Epithelial cell of alveolus of lung (primary cell): ENCODE results near the gene ALAD. TPM values are rescaled to one million over a fixed set of nuclear protein-coding genes. Genes with fewer than 3 reads are reported as not detected.

ENCODE experiments used
- total RNA-seq: library from RNA; depleted of rRNA; stranded (reverse); fragments of >200 nt; gene quantifications from 2 replicates; pipeline ENCODE4 v1.2.1, GENCODE V29; 2015

The ALAD gene
- 7.6 and 14.4 TPM in 2 replicates for total RNA-seq

DNA sequence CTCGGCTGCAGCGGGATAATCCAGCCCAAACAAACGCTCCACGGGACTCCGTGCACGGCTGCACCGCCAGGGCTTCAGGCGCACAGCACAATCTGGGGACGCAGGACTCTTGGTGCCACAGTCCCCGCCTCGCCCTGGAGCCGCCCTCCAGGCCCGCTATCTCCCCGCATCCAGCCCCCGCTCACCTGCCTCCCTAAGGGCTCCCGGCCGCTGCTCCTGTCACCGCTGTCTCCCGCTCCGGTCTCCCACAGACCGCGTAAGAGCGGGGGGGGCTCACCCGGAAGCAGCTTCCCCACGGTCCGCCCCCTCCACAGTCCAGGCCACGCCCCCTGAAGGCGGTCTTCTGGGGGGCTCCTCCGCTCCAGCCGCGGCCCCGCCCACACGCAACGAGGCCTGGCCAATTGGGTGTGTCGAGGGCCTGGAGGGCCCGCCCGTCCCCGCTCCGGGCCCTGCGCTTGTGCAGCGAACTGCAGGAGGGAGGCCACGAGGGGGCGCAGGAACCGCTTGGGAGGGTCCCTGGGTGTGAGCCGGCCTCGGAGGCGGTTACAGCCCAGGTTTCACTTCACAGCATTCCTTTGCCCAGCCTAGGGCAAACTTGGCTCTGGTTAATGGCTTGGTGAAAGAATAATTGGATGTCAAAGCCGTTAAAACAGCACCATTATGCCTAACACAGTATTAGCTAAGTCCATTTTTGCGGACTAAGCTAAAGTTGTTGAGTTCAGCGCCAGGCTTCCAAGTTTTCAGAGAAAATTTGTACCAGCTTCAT is at the start of gene ALAD:
Gene ALAD (minus strand): TSS at position 258 of the 766 bp plus-strand sequence. CDS start 7,725 bp downstream, outside the sequence.

GRCh38 chr9:113410207-113410864 is 9.3 kb upstream of the ALAD start, which contains the start of the genes C9orf43 and POLE3:
TSS of gene C9orf43 (plus strand) at chr9:113410747. CDS start at chr9:113413494, 2,747 bp downstream.
TSS of gene POLE3 (minus strand) at chr9:113410675. CDS start at chr9:113410293, 382 bp downstream.

GRCh38 chr9:113376634-113377567 is 24.2 kb downstream of the ALAD start, which contains the start of gene HDHD3:
TSS of gene HDHD3 (minus strand) at chr9:113376986. CDS start at chr9:113374354, 2,632 bp downstream.

DNA sequence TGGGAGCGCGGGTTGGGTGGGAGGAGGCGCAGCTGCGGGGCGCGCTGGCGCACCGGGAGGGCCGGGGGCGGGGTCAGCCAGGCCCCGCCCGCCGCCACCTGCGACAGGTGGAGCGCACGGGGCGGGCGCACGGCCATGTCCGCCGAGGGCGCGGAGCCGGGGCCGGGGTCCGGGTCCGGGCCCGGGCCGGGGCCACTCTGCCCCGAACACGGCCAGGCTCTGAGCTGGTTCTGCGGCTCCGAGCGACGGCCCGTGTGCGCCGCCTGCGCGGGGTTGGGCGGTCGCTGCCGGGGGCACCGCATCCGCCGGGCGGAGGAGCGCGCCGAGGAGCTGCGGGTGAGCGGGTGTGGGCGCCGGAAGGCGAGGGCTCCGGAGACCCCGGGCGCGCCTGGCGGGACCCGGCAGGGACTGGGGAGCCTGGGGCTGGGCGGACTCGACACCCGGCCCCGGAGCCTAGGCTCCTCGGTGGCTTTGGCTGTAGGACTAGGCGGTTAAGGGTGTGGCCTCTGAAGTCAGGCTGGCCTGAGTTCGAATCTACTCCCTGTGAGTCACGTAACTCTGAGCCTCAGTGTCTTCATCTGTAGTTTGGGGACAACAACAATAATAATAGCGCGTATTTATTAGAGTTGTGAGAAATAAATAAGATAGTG is 51.5 kb downstream of the ALAD start, which contains the start of gene BSPRY:
Gene BSPRY (plus strand): TSS at position 97 of the 650 bp plus-strand sequence. CDS start 39 bp downstream, at position 136.

GRCh38 chr9:113340011-113340699 is 60.9 kb downstream of the ALAD start, which contains the start of gene WDR31:
TSS of gene WDR31 (minus strand) at chr9:113340275. CDS start at chr9:113332022, 8,253 bp downstream.

Other genes with a start within 250 kb of the ALAD start
- 10.1 and 14.0 TPM in 2 replicates for gene FKBP15, start 180.0 kb downstream of the ALAD start, total RNA-seq
- gene SLC31A1, start 179.7 kb downstream of the ALAD start, total RNA-seq: 29.2 and 37.2 TPM in 2 replicates
- gene CDC26, start 125.7 kb downstream of the ALAD start, total RNA-seq: 29.9 and 30.5 TPM in 2 replicates
- gene PRPF4, start 125.6 kb downstream of the ALAD start, total RNA-seq: 25.1 and 27.9 TPM in 2 replicates
- not detected in 2 replicates for gene RNF183, start 97.9 kb downstream of the ALAD start, total RNA-seq
- 0.91 and 1.4 TPM in 2 replicates for gene WDR31, start 61.0 kb downstream of the ALAD start, total RNA-seq
- 0.26 TPM in 1 of 2 replicates, not detected in the other for gene BSPRY, start 51.7 kb downstream of the ALAD start, total RNA-seq
- gene HDHD3, start 24.3 kb downstream of the ALAD start, total RNA-seq: 6.3 and 13.8 TPM in 2 replicates
- 47.8 and 66.2 TPM in 2 replicates for gene POLE3, start 9.4 kb upstream of the ALAD start, total RNA-seq
- gene C9orf43, start 9.5 kb upstream of the ALAD start, total RNA-seq: 0.52 TPM in 1 of 2 replicates, not detected in the other
- 23.7 and 36.1 TPM in 2 replicates for gene RGS3, start 62.4 kb upstream of the ALAD start, total RNA-seq